G401.6 (cell line): ENCODE measurements around the gene BAIAP2.

Source experiments
- FAIRE-seq: peaks from 2 replicates; lab custom pipeline; 2012; peaks lifted over from hg19 to GRCh38; lab: Jason Lieb, UNC

The BAIAP2 gene

DNA sequence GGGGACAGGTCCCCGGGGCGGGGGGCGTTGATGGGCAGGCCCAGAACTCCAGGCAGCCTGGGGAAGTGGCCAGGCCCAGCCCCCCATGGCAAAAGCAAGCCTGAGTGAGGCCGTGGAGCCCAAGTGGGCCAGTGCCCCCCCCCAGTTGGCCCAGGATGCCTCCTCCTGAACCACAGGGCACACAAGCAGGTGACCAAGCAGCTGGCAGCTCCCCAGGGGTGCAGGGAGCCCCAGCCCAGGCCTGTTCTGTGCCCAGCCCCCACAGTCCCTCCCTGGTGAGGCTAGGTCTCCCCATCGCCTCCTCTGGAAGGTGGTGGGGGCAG lies 92.1 kb downstream of the BAIAP2 start:
- no peak for FAIRE-seq

GRCh38 chr17:81127526-81128177 lies 92.7 kb downstream of the BAIAP2 start:
- no peak for FAIRE-seq

DNA sequence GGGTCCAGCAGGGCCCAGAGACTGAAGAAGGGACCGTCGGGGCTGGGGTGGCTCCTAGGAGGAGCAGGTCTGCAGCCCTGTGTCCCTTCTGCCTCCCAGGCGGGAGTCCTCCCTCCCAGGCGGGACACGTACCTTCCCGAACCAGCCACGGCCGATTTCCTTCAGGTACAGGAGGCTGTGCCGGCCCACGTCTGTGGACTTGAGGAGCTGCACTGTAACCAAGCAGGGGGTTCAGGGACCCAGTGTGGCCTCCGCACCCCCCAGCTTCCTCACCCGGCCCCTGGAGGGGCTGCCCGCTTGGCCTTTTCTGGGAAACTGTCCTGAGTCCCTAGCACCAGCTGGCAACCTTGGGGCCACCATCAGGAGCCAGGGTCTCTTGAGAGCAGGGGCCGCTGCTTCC lies 93.4 kb downstream of the BAIAP2 start:
- FAIRE-seq = no peak

GRCh38 chr17:81128774-81129173 lies 93.8 kb downstream of the BAIAP2 start:
- FAIRE-seq = no peak

DNA sequence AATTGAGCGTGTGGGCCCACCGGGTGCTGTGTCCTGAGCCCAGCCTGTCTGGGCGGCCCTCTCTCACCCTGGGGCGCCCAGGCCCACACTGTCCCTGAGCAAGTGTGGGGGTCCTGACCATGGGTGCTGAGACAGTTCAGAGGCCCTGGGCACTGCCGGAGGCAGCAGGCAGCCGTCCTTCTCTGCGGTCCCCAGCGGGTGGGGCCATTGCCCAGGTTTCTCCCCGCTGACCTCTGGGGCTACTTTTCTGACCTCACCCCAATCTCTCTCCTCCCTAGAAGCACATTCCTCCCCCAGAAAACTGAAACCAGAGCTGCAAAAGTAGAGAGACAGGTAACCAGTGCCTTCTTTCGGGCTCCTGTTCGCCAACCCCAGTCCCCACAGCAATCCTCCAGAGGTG lies 94.3 kb downstream of the BAIAP2 start:
- no peak for FAIRE-seq

DNA sequence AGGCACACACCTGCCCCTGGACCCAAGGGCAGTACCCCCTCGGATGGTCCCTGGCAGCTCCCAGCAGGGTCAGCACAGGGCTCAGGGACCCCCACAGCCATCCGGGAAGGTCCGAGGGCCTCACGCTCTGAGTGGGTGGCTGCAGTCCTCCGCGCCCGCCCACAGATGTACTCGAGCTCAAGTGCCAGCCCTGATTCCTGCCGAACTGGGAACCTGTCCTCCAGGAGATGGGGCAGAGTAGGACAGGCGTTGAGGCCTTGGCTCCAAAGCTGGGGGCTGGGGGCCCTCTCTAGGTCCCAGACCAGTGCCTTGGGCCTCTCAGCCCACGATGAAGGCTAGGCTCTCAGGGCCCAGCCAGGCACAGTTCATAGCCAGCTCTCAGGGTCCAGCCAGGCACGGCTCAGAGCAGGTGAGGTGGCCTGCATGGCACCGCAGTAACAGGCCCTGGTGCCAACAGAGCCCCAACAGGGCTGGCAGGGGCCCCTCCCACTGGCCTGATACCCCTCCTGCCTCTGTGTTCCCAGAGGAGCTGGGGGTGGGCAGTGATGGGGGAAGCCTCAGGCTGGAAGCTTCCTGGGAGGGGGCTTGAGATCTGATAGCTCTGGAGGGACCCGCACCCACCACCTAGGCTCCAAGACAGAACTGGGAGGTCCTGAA lies 94.9 kb downstream of the BAIAP2 start:
- no peak for FAIRE-seq

DNA sequence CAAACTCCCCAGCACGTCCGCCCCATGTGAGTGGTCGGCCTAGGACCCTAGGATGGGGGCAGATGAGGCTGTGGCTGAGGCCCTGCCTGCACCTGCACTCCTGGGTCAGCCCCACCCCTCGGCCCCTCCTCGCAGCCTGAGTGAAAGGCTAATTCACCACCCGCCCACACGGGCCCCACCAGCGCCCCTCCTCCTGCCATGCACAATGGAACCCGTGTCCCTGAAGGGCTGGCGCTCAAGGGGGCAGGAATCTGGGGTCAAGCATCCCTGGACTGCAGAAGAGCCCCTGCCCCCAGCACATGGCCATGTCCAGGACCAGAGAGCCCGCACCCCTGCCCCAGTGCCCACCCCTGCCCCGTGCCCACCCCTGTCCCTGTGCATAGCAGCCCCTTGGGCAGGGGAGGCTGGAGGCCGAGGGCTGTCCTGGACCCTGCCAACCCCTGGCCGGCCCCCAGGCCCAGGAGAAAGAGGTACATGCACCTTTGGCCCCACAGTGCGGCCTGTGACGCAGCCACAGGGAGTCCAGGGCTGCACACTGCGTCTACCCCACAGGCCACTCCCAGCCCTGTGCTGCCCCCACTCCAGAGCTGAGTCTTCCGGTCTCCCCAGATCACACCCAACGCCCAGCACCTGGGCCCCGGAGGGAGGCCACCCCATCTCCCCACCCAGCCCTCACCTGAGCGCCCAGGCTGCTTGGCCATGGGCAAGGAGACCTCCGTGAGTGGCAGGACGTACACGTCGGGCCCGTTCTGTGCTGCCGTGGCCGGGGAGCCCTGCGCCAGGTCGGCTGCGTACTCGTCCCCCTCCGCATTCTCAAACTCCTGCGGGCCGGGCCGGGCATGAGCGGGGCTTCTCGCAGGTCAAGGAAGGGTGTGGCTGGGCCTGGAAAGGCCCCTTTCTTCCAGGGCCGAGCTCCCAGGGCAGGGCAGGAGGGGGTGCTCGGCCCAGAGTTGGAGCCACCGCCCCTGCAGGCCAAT lies 95.7 kb downstream of the BAIAP2 start:
- FAIRE-seq = no peak

DNA sequence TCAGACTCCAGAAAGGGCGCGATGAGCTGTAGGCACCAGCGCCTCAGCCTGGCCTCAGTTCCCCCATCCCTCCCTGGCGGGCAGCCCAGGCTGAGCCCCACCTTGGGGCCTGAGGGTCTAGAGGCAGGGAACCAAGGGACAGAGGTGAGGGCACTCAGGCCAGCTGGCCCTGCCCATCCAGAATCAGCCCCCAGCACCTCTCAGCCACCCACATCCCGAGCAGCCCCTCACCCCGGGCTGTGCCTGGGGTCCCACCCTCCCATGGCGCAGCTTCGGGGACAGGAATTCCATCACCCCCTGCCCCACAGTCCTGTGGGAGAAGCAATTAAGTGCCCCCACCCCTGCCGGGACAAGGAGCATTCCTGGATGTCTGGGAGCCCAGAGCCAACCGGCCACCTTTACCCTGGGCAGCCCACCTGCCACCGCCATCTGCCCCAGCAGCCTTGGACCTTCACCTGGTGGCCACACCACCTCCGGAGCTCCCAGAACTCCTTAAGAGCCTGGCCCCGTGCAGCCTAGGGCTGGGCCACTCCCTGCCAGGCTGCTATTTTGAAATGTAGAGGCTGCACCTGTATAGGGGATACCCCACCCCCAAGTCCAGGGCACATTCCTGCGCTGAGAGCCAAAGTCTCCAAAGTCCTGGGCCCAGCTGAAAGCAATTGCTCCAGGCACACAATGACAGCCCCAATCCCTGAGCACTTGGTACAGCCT lies 96.7 kb downstream of the BAIAP2 start:
- FAIRE-seq = no peak

DNA sequence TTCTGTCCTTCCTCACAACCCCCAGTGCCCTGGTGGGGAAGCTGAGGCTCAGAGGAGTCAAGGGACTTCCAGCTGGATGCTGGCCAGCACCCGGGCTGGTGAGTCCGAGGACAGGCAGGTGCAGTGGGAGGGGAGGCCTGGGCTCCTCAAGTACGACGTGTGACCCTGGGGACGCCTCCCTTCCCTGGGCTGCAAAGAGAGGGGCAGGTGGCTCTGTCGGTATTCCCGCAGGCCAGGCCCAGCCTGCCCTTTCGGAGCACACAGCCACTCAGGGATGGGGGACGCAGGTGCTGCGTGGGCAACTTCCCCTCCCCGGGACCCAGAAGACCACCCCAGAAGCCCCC lies 97.2 kb downstream of the BAIAP2 start:
- FAIRE-seq = no peak

DNA sequence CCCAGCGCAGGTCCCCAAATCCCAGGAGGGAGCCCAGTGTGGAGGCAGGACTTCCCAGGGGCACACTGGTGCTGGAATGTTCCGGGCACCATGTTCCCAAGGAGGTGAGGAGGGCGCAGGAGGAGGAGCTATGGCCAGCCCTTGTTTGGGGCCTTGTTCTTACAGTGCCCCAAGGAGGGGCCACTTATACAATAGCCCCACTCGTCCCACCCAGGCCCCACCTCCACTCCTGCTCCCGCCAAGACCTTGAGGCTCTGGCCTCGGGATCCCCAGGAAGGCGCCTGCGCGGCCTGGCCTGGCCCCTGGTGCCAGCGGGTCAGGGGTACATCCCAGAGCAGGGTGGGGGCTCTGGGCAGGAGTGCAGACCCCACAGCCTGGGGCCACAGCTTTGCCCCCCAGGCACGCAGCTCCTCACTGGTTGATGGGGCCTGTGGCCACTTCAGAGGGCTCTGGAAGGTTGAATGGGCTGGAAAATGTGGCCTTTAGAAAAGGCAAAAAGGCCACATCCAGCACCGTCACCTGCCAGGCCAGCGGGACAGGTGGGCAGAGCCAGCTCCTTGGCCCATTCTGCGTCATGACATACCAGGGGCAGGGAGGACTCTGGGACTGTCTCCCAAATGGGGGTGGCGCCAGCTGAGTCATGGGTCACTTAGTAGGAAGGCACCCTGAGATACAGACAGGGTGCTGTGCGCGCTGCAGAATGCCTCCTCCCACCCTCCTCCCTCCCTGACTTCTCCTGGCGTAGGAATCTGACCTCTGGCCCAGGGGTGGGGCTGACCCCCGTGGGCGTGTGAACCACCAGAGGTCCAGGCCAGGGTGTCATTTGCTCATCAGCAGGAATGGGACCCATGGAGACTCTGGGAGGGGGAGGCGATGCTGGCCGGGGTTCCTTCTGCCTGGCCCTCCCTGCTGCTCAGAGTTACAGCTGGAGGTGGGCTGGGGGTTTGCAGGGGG lies 98.1 kb downstream of the BAIAP2 start:
- FAIRE-seq = no peak

GRCh38 chr17:81134064-81134781 lies 99.3 kb downstream of the BAIAP2 start:
- FAIRE-seq = no peak

- FAIRE-seq = no peak
Observed at GRCh38 chr17:81135505-81136278, 100.7 kb downstream of the BAIAP2 start.

DNA sequence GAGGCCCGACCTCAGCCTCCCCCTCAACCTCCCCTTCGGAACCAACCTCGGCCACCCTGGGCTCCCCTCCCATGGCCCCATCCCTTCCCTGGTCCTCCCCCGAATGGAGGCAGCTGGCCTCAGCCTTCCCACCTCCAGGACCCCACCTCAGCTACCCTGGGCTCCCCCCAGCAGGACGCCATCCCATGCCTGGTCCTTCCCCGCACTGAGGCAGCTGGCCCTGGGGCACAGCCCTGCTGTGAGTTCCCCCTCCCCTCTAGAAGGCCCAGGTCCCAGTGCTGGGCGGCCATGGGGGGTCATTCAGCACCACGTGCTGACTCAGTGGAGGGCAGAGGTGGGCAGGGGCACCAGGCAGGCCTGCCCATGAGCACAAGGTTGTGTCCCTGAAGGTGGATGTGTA lies 101.4 kb downstream of the BAIAP2 start:
- no peak for FAIRE-seq

DNA sequence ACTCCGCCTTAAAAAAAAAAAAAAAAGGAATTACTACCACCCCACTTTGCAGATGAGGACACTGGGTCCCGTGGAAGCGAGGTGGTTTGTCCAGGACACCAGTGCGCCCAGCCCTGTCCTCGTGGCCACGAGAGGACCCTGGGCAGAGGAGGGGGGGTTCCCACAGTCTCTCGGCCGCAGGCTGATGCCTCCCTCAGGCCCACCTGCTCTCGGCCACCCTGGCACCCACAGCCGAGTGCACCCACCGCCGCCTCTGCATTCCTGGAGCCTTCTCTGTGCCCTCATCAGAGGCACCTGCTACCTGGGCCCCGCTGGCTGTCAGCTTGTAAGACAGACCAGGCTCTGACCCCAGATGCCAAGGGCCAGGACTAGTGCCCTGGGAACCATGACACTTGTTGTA lies 102.3 kb downstream of the BAIAP2 start:
- FAIRE-seq = no peak

DNA sequence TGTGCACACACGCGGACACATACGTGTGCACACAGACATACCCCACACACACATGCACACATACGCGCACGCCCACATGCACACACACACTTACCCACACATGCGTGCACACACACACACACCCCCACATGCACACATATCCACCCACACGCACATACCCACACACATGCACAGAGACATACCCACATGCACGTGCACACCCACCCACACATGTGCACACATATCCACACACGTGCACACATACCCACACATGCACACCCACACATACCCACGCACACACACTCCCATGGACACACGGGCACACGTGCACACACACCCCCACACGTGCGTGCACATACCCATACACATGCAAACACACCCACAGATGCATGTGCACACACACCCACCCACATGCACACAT lies 103.1 kb downstream of the BAIAP2 start:
- no peak for FAIRE-seq

DNA sequence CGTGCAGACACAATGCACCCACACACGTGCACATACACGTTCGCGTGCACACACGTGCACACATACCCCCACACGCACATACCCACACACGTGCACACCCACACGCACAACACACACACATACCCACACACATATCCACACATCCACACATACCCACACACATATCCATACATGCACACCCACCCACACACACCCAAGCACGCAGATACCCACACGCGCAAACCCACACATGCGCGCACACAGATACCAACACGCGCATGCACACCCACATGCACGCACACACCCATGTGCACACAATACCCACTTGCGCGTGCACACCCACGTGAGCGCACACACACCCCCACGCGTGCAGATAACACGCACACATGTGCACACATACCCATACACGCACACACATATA lies 103.5 kb downstream of the BAIAP2 start:
- no peak for FAIRE-seq

DNA sequence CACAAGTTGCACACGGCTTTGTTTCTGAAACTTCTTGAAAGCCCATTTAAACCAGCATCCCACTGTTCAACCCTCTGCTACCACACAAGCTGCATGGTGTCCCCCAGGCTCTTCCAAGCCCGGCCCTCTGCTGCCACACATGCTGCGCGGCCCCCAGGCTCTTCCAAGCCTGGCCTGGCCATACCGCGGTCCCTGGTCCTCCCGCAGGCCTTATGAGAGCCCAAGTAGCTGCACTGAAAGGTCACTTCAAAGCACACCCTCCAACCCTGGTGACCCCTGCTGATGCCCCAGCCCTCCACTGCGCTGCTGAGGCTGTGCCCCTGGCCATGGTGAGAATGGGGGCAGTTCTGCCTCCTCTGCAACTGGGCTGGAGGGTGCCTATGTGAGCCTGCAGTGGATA lies 104.5 kb downstream of the BAIAP2 start:
- FAIRE-seq = no peak

GRCh38 chr17:81140018-81140417 lies 105.1 kb downstream of the BAIAP2 start:
- no peak for FAIRE-seq

DNA sequence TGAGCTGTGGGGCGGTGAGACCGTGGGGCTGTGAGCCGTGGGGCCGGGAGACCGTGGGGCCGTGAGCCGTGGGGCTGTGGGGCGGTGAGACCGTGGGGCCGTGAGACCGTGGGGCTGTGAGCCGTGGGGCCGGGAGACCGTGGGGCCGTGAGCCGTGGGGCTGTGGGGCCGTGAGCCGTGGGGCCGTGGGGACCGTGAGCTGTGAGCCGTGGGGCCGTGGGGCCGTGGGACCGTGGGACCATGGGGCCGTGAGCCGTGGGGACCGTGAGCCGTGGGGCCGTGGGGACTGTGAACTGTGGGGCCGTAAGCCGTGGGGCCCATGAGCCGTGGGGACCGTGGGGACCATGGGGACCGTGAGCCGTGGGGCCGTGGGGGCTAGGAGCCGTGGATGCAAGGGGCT lies 105.7 kb downstream of the BAIAP2 start:
- no peak for FAIRE-seq
